Subcutaneous adipose tissue (tissue), 4 donors: ENCODE measurements around the gene KLF2. TPM values are rescaled to one million over a fixed set of nuclear protein-coding genes. Genes with fewer than 3 reads are reported as not detected.

Experiments used
- CTCF ChIP-seq: fragments of 450-650 bp; IDR thresholded peaks from one replicate; pipeline ENCODE4 v1.5.1; 2016; ENCODE audit warnings: low read depth, mild to moderate bottlenecking, control low read depth, antibody characterized with exemption, moderate library complexity
- total RNA-seq, 4 donors: library from RNA; depleted of rRNA; stranded (reverse); fragments of >200 nt; gene quantifications; one replicate each; pipeline ENCODE4 v1.1.0, GENCODE V29; 2016

The KLF2 gene
- total RNA-seq, 4 donors from 2014 or later: 17.8 to 70.6 (median 27.9) TPM

GRCh38 chr19:16367261-16367683 is 42.6 kb downstream of the KLF2 start:
- TF ChIP-seq CTCF: no peak

DNA sequence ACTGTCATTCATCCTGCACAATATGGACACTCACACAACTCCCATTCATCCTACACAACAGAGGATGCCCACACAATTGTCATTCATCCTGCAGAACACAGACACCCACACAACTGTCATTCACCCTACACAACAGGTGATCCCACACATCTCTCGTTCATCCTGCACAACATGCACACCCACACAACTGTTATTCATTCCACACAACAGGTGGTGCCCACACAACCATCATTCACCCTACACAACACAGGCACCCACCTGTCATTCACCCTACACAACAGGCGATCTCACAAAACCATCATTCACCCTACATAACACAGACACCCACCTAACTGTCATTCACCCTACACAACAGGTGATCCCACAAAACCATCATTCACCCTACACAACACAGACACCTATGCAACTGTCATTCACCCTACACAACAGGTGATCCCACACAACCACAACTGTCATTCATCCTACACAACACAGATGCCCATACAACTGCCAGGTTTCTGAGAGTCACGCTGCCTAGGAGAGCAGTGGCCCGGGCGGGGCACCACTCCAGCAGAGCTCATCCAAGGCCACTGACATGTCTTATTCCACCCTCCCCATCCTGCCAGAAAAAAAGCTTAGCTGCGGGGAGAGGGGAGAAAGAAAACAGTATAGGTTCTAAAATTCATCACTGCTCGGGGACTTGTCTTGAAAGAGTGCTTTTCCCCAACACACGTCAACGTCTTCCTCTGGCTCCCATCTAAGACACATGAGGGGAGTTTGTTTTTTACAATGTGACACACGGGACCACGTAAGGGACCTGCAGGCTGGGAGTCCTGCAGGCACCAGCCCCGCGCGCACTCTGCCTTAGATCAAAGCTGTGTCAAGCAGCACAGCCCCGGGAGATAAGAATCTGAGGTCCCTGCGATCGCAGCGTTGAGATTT is 44.0 kb downstream of the KLF2 start:
- no peak for TF ChIP-seq CTCF

DNA sequence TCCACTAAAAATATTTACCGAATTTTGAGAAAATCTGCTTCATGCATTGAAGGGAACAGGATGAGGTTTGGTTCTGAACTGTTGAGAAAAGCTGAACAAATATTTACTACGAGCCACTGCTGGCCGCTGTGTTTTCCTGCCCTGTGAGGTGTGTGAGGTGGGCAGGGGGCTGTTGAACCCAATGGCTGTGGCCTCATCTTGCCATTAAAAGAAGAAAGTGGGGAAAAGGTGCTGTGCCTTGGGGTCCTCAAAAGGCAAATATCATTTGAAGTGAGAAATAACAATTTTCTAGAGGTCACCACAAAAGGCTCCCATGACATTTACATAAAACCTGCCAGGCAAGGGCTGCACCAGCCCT is 44.7 kb downstream of the KLF2 start:
- TF ChIP-seq CTCF: no peak

DNA sequence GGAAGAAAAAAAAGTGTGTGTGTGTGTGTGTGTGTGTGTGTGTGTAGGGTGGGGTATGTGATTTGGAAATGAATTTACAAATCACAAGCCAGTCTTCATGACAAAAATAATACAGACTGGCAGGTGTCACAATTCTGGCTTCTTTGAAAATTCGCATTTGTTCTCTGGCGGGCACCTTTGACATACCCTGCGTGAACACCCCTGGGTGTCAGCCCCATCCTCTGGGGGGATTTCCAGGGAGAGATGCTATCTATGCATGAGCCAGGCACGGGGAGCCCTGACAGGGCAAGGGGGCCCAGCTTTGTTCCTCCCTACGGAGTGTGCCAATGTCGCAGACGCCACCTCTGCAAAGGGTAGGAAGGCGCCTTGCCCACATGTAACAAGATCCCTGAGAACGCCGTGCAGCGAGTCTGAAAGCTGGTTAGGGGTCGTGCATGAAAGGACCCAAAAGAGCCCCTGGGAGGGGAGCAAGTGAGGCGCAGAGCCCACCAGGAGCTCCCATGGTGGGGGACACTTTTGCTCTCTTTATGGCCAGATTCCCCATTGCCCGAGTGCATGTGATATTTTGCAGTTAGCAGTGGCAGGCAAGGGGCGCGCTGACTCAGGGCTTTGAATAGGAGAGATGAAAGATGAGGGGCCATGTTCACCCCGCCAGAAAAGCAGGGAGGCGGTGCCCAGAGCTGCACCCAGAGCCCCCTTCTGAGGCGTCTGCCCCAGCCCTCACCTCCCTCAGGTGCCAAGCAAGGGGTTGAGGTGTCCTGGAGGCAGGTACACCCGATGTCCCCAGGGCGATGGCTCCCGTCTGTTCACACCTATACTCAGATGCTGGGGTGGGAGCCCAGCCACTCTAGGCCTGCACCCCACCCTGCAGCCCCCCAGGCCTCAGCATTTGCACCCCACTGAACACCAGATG is 45.3 kb downstream of the KLF2 start:
- TF ChIP-seq CTCF: no peak

GRCh38 chr19:16370641-16371391 is 46.2 kb downstream of the KLF2 start:
- no peak for TF ChIP-seq CTCF

DNA sequence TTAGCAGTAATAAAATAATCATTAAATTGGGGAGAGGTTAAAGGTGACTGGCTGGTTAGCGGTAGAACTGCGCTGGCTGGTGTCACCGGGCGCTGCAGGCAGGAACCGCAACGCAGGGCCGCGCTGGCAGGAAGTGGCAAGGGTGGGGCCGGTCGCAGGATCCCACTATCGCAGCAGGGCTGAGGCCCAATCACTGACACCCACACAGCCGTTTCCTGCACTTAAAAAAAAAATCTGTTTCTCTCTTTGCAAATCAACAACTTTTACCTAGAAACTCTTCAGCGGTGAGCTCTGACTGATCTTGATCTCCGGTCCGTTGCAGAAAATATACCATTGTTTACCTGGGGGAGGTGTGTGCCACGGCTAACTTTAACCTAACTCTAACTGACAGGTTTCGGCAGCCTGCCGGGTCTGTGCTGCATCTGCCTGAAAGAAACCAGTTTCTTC is 46.9 kb downstream of the KLF2 start:
- no peak for TF ChIP-seq CTCF
